Measurements from ENCODE around the gene PRH2. TPM values are rescaled to one million over a fixed set of nuclear protein-coding genes. Genes with fewer than 3 reads are reported as not detected.

Gene PRH2
- total RNA-seq, 2 donors from 2014 or later = not detected

Other genes with a start within 250 kb of the PRH2 start
- gene YBX3, start 205.9 kb upstream of the PRH2 start, total RNA-seq = 100 to 1,000 TPM; 293 to 403 TPM
- gene TAS2R7, start 126.6 kb upstream of the PRH2 start, total RNA-seq = not detected
- gene TAS2R8, start 122.0 kb upstream of the PRH2 start, total RNA-seq = not detected
- gene TAS2R9, start 119.1 kb upstream of the PRH2 start, total RNA-seq = not detected
- under 1 TPM in 1 of 2 donors, not detected in 1; 0.52 TPM for gene TAS2R10, start 102.9 kb upstream of the PRH2 start, total RNA-seq
- 1 to 10 TPM in 1 of 2 donors, not detected in 1; 3.4 TPM for gene PRR4, start 79.8 kb upstream of the PRH2 start, total RNA-seq
- gene PRH1, start 45.0 kb upstream of the PRH2 start, total RNA-seq = 100 to 1,000 TPM in 1 of 2 donors, 10 to 100 TPM in 1; 16.6 to 106 TPM
- gene TAS2R13, start 19.7 kb upstream of the PRH2 start, total RNA-seq = 1 to 10 TPM; 2.3 to 3.1 TPM
- gene TAS2R14, start 10.0 kb downstream of the PRH2 start, total RNA-seq = 1 to 10 TPM; 4.0 to 4.9 TPM
- 1 to 10 TPM; 3.1 to 3.3 TPM for gene TAS2R50, start 57.7 kb downstream of the PRH2 start, total RNA-seq
- 1 to 10 TPM; 2.6 to 7.5 TPM for gene TAS2R20, start 69.1 kb downstream of the PRH2 start, total RNA-seq
- gene TAS2R19, start 93.4 kb downstream of the PRH2 start, total RNA-seq = 1 to 10 TPM; 3.0 to 4.2 TPM
- gene TAS2R31, start 102.2 kb downstream of the PRH2 start, total RNA-seq = 1 to 10 TPM; 7.0 to 8.9 TPM
- gene TAS2R46, start 133.1 kb downstream of the PRH2 start, total RNA-seq = 1 to 10 TPM in 1 of 2 donors, not detected in 1; 3.9 TPM
- gene TAS2R43, start 163.1 kb downstream of the PRH2 start, total RNA-seq = 1 to 10 TPM; 4.9 to 8.6 TPM
- gene TAS2R30, start 205.4 kb downstream of the PRH2 start, total RNA-seq = 10 to 100 TPM in 1 of 2 donors, 1 to 10 TPM in 1; 9.2 to 12.2 TPM
- 1 to 10 TPM; 3.6 to 5.9 TPM for gene SMIM10L1, start 242.0 kb downstream of the PRH2 start, total RNA-seq

All from body of pancreas (tissue), 2 donors.